Epithelial cell of proximal tubule (primary cell): ENCODE data around the gene ZNF43. TPM values are rescaled to one million over a fixed set of nuclear protein-coding genes. Genes with fewer than 3 reads are reported as not detected.
"Not testable (repeated sequence)": the region's sequence is repeated elsewhere in the genome, so short reads cannot be mapped to it uniquely, and the experiment has no call there.

ENCODE experiments used
- DNase-seq: peaks from one replicate; pipeline ENCODE4 v3.0.0-alpha.2; 2011; ENCODE audit warnings: low read depth
- H3K4me3 ChIP-seq: 2 replicates; pipeline ENCODE4 v1.5.1; 2011; ENCODE audit warnings: low read depth, mild to moderate bottlenecking, low read length
- CTCF ChIP-seq: conservative IDR thresholded peaks from 2 replicates; pipeline ENCODE4 v1.5.1; 2012; ENCODE audit warnings: low read depth, mild to moderate bottlenecking, low read length
- total RNA-seq: library from RNA; depleted of rRNA; stranded (reverse); fragments of >200 nt; gene quantifications from 2 replicates; pipeline ENCODE4 v1.2.3, GENCODE V29; 2015

Gene ZNF43
- 10.9 and 11.2 TPM in 2 replicates for total RNA-seq

- H3K4me3 ChIP-seq = peak within 1 kb of the TSS; percentile 73
- TF ChIP-seq CTCF = no peak
- peak; percentile 64 for DNase-seq
Observed at GRCh38 chr19:21835810-21836444, at the start of gene ZNF43. Gene ZNF43 (minus strand): TSS chr19:21836182. CDS start chr19:21836038, 144 bp downstream.

GRCh38 chr19:21885516-21885915, 49.5 kb upstream of the ZNF43 start:
- not testable (repeated sequence) for DNase-seq, H3K4me3 ChIP-seq

- H3K4me3 ChIP-seq, DNase-seq: not testable (repeated sequence)
Observed at GRCh38 chr19:21884786-21885185, 48.8 kb upstream of the ZNF43 start.

- no peak overlapping the region for H3K4me3 ChIP-seq
- DNase-seq = no peak
- TF ChIP-seq CTCF = no peak
Observed at GRCh38 chr19:21883516-21883915, 47.5 kb upstream of the ZNF43 start.

- H3K4me3 ChIP-seq, DNase-seq: not testable (repeated sequence)
Observed at GRCh38 chr19:21880761-21881160, 44.8 kb upstream of the ZNF43 start.

- TF ChIP-seq CTCF = no peak
- no peak for DNase-seq
- no peak overlapping the region for H3K4me3 ChIP-seq
Observed at GRCh38 chr19:21878646-21879045, 42.7 kb upstream of the ZNF43 start.

- DNase-seq = no peak
- no peak overlapping the region for H3K4me3 ChIP-seq
- TF ChIP-seq CTCF = no peak
Observed at GRCh38 chr19:21877976-21878375, 42.0 kb upstream of the ZNF43 start.

- not testable (repeated sequence) for H3K4me3 ChIP-seq, DNase-seq
Observed at GRCh38 chr19:21876608-21877007, 40.6 kb upstream of the ZNF43 start.

GRCh38 chr19:21856773-21857514, 21.0 kb upstream of the ZNF43 start:
- no peak for TF ChIP-seq CTCF
- no peak overlapping the region for H3K4me3 ChIP-seq
- DNase-seq = no peak
